Measurements from ENCODE around the gene SYNE3. TPM values are rescaled to one million over a fixed set of nuclear protein-coding genes. Genes with fewer than 3 reads are reported as not detected.

SYNE3 gene
- total RNA-seq, 1 experiment from 2014 or later: 6.2 TPM

GRCh38 chr14:95478818-95479217 lies 37.6 kb downstream of the SYNE3 start:
- intact Hi-C loops (cut with micrococcal nuclease; ENCODE audit: unreplicated experiment): no loop called here
- DNase-seq (ENCODE audit: low read depth, low spot score): no peak
- ChIA-PET POLR2A (interaction anchor here (0.7 kb wide), 1 partner anchor 420 kb away, joined by 10 read pairs; no protein-coding TSS in a partner anchor), CTCF (no interaction called here)
- no TSS peak for BruUV-seq (replicated peaks)
- Histone ChIP-seq H3K27ac (ENCODE audit: low read length) (no peak overlapping the region), H3K4me1 (ENCODE audit: control insufficient read depth, insufficient read depth, low read length) (peaks cover 12% of the 10 kb centered on the region), H3K27me3 (ENCODE audit: control insufficient read depth, insufficient read depth, low read length) (no peaks in the 10 kb centered on the region), H3K9me3 (ENCODE audit: control insufficient read depth, insufficient read depth, low read depth, low read length) (no peaks in the 10 kb centered on the region), H3K4me3 (ENCODE audit: low read depth in 2 of 2, low read length in 2 of 2) (no peak overlapping the region), H3K36me3 (ENCODE audit: control insufficient read depth, insufficient read depth, low read length) (no peaks in the 10 kb centered on the region)
- in situ Hi-C loops (cut with HindIII; ENCODE audit: low pct_unique_long_range_greater_than_20kb, low sequenced_read_pairs): no loop called here
- ATAC-seq: no peak
- TF ChIP-seq POLR2AphosphoS5 (IDR thresholded peaks at IDR 0.05; ENCODE audit: low read depth, low read length) (no peak), CTCF (IDR thresholded peaks at IDR 0.05) (no peak), REST (IDR thresholded peaks at IDR 0.05; ENCODE audit: insufficient read depth in 1 of 2, low read depth in 2 of 2, low read length in 1 of 2) (no peak), TCF7L2 (IDR thresholded peaks at IDR 0.05; ENCODE audit: low read depth, low read length) (no peak), SIN3A (IDR thresholded peaks at IDR 0.05; ENCODE audit: borderline replicate concordance, insufficient read depth, low read depth, low read length) (no peak)

GRCh38 chr14:95478309-95478708 lies 38.1 kb downstream of the SYNE3 start:
- Histone ChIP-seq H3K4me3 (ENCODE audit: low read depth in 2 of 2, low read length in 2 of 2) (no peak overlapping the region), H3K27ac (ENCODE audit: low read length) (no peak overlapping the region), H3K36me3 (ENCODE audit: control insufficient read depth, insufficient read depth, low read length) (no peaks in the 10 kb centered on the region), H3K9me3 (ENCODE audit: control insufficient read depth, insufficient read depth, low read depth, low read length) (no peaks in the 10 kb centered on the region), H3K27me3 (ENCODE audit: control insufficient read depth, insufficient read depth, low read length) (no peaks in the 10 kb centered on the region), H3K4me1 (ENCODE audit: control insufficient read depth, insufficient read depth, low read length) (peaks cover 7% of the 10 kb centered on the region)
- no peak for ATAC-seq
- no peak for TF ChIP-seq TCF7L2 (IDR thresholded peaks at IDR 0.05; ENCODE audit: low read depth, low read length)
- no peak for TF ChIP-seq REST (IDR thresholded peaks at IDR 0.05; ENCODE audit: insufficient read depth in 1 of 2, low read depth in 2 of 2, low read length in 1 of 2)
- no peak for TF ChIP-seq POLR2AphosphoS5 (IDR thresholded peaks at IDR 0.05; ENCODE audit: low read depth, low read length)
- TF ChIP-seq CTCF (IDR thresholded peaks at IDR 0.05): no peak
- TF ChIP-seq SIN3A (IDR thresholded peaks at IDR 0.05; ENCODE audit: borderline replicate concordance, insufficient read depth, low read depth, low read length): no peak
- in situ Hi-C loops (cut with HindIII; ENCODE audit: low pct_unique_long_range_greater_than_20kb, low sequenced_read_pairs) (no loop called here), intact Hi-C loops (cut with micrococcal nuclease; ENCODE audit: unreplicated experiment) (no loop called here)
- DNase-seq (ENCODE audit: low read depth, low spot score): no peak
- CTCF ChIA-PET: no interaction called here
- no TSS peak for BruUV-seq (replicated peaks)
- POLR2A ChIA-PET: interaction anchor here (0.7 kb wide), 1 partner anchor 419 kb away, joined by 10 read pairs; no protein-coding TSS in a partner anchor
